H1 (cell line): ENCODE results near the gene MAPRE2. TPM values are rescaled to one million over a fixed set of nuclear protein-coding genes. Genes with fewer than 3 reads are reported as not detected.

Experiments used
- CBX8 ChIP-seq: fragments of 300-800, 300-1000 bp; sonication (generic); IDR thresholded peaks from 2 replicates; pipeline ENCODE4 v1.7.1; 2016; ENCODE audit warnings: low read depth, low read length, borderline replicate concordance
- CHD1 ChIP-seq: IDR thresholded peaks from 2 replicates; pipeline ENCODE4 v1.6.1; 2012; ENCODE audit warnings: low read depth, low read length, improper control_type of control experiment
- GABPA ChIP-seq: IDR thresholded peaks from 2 replicates; pipeline ENCODE4 v1.6.1; 2011; ENCODE audit warnings: mild to moderate bottlenecking, low read length, moderate library complexity, borderline replicate concordance; ENCODE audit not compliant: insufficient read depth
- RAD21 ChIP-seq, 2 experiments: IDR thresholded peaks in 1 of 2; conservative IDR thresholded peaks in 1 of 2; 2 replicates each; pipeline ENCODE4 v1.6.1; 2011; ENCODE audit warnings: low read depth in 2 of 2, low read length in 2 of 2, improper control_type of control experiment in 1 of 2, inconsistent platforms in 1 of 2, mild to moderate bottlenecking in 1 of 2, moderate library complexity in 1 of 2
- SP2 ChIP-seq: IDR thresholded peaks from 2 replicates; pipeline ENCODE4 v1.6.1; 2012; ENCODE audit warnings: mild to moderate bottlenecking, low read length, inconsistent platforms
- TAF1 ChIP-seq: IDR thresholded peaks from 2 replicates; pipeline ENCODE4 v1.6.1; 2011; ENCODE audit warnings: mild to moderate bottlenecking, low read depth, low read length
- polyA plus RNA-seq, 7 experiments: library from polyadenylated mRNA; depleted of rRNA in 3 of 7; stranded (reverse) in 5 of 7; unstranded in 2 of 7; fragments of >200 nt in 5 of 7; fragments of 200-250 nt in 2 of 7; gene quantifications; 1 replicate in 5 of 7; 2 replicates in 1 of 7; 4 replicates in 1 of 7; pipeline versions ENCODE4 v1.2.1 to v1.2.3, GENCODE V29; 2011 to 2013; ENCODE audit warnings: missing spikeins in 2 of 7, mixed read lengths in 2 of 7
- total RNA-seq: library from RNA; stranded (reverse); fragmentation: NEBNext Ultra II Directional; extraction: Animal tissue kit (Norgen Biotek cat#: 25700); gene quantifications from 2 replicates; pipeline ENCODE4 v1.2.1, GENCODE V29; 2021
- TF ChIP-seq, protein P1 (sequence below): fragments of 300-600 bp; sonication (generic); IDR thresholded peaks from 2 replicates; pipeline ENCODE4 v1.7.1; 2012; ENCODE audit warnings: low read length, moderate library complexity, mild to moderate bottlenecking, inconsistent platforms; ENCODE audit not compliant: insufficient replicate concordance
- TF ChIP-seq, protein P2 (sequence below): IDR thresholded peaks from 2 replicates; pipeline ENCODE4 v1.6.1; 2011; ENCODE audit warnings: low read length, improper control_type of control experiment

MAPRE2 gene
- total and polyA plus RNA-seq, 2 of the 8 experiments (the other 6 are each of a cell fraction or from before 2014, with no cell fraction given): 32.6 to 33.1 TPM

DNA sequence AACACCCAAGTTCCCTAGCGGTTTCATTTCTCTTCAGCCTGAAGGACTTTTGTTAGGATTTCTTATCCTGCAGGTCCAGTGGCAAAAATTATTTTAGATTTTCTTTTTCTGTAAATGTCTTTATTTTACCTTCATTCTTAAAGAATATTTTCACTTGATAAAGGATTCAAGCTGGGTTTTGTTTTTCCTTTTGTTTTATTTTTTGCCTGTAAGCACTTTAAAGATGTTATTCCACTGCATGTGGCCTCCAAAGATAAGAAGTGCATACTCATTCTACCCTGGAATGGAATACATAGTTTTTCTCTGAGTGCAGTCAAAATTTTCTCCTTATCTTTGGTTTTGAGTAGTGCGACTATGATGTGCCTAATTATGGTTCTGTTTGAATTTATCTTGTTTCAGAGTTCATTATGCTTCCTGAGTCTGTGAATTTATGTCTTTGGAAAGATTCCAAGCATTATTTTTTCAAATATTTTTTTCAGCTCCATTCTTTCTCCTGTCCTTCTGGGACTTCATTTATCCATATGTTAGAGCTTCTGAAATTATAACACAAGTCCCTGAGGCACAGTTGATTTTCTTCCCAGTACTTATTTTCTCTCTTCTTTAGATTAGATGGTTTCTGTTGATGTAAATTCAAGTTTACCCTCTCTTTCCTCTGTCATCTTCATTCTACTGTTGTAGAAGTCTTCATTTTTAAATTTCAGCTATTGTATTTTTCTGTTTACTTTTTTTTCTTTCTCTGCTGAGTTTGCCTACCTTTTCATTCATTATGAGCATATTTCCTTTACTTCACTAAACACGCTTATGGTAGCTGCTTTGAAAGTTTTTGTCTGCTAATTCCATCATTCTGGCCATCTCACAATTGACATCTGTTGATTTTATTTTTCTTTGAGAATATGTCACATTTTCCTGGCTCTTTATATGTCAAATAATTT, 69.6 kb downstream of the MAPRE2 start (continued):
- TF ChIP-seq, protein P1, sequence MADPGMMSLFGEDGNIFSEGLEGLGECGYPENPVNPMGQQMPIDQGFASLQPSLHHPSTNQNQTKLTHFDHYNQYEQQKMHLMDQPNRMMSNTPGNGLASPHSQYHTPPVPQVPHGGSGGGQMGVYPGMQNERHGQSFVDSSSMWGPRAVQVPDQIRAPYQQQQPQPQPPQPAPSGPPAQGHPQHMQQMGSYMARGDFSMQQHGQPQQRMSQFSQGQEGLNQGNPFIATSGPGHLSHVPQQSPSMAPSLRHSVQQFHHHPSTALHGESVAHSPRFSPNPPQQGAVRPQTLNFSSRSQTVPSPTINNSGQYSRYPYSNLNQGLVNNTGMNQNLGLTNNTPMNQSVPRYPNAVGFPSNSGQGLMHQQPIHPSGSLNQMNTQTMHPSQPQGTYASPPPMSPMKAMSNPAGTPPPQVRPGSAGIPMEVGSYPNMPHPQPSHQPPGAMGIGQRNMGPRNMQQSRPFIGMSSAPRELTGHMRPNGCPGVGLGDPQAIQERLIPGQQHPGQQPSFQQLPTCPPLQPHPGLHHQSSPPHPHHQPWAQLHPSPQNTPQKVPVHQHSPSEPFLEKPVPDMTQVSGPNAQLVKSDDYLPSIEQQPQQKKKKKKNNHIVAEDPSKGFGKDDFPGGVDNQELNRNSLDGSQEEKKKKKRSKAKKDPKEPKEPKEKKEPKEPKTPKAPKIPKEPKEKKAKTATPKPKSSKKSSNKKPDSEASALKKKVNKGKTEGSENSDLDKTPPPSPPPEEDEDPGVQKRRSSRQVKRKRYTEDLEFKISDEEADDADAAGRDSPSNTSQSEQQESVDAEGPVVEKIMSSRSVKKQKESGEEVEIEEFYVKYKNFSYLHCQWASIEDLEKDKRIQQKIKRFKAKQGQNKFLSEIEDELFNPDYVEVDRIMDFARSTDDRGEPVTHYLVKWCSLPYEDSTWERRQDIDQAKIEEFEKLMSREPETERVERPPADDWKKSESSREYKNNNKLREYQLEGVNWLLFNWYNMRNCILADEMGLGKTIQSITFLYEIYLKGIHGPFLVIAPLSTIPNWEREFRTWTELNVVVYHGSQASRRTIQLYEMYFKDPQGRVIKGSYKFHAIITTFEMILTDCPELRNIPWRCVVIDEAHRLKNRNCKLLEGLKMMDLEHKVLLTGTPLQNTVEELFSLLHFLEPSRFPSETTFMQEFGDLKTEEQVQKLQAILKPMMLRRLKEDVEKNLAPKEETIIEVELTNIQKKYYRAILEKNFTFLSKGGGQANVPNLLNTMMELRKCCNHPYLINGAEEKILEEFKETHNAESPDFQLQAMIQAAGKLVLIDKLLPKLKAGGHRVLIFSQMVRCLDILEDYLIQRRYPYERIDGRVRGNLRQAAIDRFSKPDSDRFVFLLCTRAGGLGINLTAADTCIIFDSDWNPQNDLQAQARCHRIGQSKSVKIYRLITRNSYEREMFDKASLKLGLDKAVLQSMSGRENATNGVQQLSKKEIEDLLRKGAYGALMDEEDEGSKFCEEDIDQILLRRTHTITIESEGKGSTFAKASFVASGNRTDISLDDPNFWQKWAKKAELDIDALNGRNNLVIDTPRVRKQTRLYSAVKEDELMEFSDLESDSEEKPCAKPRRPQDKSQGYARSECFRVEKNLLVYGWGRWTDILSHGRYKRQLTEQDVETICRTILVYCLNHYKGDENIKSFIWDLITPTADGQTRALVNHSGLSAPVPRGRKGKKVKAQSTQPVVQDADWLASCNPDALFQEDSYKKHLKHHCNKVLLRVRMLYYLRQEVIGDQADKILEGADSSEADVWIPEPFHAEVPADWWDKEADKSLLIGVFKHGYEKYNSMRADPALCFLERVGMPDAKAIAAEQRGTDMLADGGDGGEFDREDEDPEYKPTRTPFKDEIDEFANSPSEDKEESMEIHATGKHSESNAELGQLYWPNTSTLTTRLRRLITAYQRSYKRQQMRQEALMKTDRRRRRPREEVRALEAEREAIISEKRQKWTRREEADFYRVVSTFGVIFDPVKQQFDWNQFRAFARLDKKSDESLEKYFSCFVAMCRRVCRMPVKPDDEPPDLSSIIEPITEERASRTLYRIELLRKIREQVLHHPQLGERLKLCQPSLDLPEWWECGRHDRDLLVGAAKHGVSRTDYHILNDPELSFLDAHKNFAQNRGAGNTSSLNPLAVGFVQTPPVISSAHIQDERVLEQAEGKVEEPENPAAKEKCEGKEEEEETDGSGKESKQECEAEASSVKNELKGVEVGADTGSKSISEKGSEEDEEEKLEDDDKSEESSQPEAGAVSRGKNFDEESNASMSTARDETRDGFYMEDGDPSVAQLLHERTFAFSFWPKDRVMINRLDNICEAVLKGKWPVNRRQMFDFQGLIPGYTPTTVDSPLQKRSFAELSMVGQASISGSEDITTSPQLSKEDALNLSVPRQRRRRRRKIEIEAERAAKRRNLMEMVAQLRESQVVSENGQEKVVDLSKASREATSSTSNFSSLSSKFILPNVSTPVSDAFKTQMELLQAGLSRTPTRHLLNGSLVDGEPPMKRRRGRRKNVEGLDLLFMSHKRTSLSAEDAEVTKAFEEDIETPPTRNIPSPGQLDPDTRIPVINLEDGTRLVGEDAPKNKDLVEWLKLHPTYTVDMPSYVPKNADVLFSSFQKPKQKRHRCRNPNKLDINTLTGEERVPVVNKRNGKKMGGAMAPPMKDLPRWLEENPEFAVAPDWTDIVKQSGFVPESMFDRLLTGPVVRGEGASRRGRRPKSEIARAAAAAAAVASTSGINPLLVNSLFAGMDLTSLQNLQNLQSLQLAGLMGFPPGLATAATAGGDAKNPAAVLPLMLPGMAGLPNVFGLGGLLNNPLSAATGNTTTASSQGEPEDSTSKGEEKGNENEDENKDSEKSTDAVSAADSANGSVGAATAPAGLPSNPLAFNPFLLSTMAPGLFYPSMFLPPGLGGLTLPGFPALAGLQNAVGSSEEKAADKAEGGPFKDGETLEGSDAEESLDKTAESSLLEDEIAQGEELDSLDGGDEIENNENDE: no peak
- no peak for TF ChIP-seq RAD21 (IDR thresholded peaks at IDR 0.05 in 1 of 2, conservative IDR thresholded peaks at IDR 0.05 in 1 of 2; ENCODE audit: low read depth in 2 of 2, low read length in 2 of 2)
- TF ChIP-seq, protein P2, sequence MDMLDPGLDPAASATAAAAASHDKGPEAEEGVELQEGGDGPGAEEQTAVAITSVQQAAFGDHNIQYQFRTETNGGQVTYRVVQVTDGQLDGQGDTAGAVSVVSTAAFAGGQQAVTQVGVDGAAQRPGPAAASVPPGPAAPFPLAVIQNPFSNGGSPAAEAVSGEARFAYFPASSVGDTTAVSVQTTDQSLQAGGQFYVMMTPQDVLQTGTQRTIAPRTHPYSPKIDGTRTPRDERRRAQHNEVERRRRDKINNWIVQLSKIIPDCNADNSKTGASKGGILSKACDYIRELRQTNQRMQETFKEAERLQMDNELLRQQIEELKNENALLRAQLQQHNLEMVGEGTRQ: no peak
- no peak for TF ChIP-seq GABPA
- TF ChIP-seq CBX8: no peak
- TF ChIP-seq CHD1: no peak
- TF ChIP-seq SP2: no peak
- TF ChIP-seq TAF1: no peak
